NCI-H1417 treated with DMSO at 0.1 percent for 48 hours (cell line): ENCODE measurements around the gene FCHO1.

ENCODE experiments used
- DNase-seq: peaks from one replicate; lab custom pipeline; 2025; lab: John Stamatoyannopoulos, UW

The FCHO1 gene

DNA sequence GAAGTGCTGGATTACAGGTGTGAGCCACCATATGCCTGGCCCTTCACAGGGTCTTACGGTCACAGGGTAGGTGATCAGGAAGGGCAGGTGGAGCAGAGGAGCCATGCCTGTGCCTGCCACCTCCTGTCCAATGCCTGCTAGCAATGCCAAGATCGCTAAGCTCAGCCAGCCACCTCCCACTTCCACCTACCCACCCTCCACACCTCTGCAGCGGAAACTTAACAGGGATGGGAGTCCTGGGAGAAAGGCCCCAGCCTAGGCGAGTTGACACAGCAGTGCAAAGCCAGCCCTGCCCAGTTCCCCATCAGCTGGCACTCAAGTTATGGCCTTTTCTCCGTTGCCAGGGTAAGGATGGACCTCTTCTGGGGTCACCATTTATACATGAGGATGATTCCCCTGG, 15.9 kb upstream of the FCHO1 start:
- DNase-seq: no peak

GRCh38 chr19:17737690-17738153, 13.6 kb upstream of the FCHO1 start:
- DNase-seq: no peak

DNA sequence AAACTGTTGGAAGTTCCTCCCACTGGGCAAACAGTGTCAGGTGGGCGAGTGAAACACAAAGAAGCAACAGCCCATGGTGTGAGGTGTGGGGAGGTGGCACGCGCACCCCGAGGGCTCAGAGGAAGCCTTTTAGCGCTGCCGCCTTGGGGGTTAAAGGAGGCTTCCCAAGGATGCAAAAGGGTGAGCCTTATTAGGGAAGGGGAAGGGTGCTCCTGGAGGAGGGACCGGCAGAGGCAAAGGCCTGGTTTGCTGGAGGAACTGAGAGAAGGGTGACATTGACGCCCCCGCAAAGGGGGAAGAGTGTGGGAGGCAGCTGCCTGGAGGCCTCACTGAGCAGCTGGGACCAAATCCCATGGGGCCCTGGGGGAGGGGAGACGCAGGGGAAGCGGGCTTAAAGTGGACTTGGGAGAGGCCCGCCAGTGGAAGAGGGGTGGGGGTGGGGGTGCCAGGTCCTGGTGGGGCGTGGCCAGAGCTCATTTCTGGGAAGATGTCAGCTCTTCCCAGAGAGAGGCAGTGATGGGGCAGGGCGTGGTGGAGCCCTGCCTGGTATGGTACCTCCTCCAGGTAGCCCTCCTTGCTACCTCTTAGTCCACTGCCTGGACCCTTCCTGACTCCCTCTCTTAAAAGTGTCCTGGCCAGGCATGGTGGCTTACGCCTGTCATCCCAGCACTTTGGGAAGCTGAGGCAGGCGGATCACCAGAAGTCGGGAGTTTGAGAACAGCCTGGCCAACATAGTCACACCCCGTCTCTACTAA, 12.0 kb upstream of the FCHO1 start:
- DNase-seq: no peak

- no peak for DNase-seq
Measured at GRCh38 chr19:17741456-17741855, 9.8 kb upstream of the FCHO1 start.

- DNase-seq: no peak
Measured at GRCh38 chr19:17743874-17744580, 7.2 kb upstream of the FCHO1 start.

GRCh38 chr19:17747205-17748098, 3.8 kb upstream of the FCHO1 start:
- peak; percentile 67 for DNase-seq

DNA sequence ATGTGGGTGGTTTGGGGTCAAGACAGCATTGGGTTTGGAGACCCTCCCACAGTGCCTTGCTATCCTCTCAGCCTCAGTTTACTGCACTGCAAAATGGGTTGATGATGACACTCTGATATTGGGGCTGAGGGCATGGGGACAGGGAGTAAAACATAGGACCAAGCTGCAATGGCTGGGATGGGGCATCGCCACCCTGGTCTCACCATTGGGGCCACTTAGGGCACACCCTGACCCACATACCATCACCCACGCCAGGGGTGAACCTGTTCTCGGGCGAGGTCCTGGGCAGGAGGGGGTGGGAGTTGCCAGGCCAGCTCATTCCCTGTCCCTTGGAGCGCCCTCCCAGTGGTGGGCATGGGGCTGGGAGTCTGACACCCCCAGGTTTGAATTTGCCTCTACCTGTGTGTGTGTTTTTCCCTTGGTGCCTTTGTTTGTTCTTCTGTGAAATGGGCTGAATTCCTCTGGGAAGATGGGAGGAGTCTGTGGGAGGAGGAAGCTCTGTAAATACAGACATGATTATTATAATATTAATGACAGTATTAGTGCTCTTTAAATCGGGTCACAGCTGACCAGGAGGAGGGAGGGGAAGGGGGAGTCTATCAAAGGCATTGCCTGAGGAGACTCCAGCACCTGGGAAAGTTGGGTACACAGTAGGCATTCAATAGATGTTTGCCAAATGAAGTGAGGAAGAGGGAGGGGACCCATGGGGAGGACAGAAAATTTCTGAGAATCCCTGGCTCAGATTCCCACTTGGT, 2.2 kb upstream of the FCHO1 start:
- DNase-seq: no peak

DNA sequence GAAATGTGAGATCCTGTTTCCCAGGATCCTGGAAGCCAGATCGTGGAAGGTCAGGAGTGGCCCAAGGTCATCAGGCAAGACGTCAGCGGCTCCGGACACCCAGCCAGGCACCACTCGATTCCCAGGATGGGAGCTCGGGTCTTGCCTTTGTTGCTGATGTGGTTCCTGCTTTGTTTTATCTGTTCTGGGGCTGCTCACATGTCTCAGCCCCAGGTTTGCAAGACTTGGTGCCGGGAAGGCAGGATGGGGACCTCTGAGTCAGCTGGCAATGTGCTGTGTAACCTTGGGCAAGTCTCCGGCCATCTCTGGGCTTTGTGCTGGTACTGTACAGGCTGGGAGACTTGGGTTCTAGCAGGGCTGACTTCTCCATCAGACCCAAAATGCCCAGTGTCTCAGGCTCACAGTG, 1.4 kb upstream of the FCHO1 start:
- no peak for DNase-seq

GRCh38 chr19:17751912-17752273, 616 bp downstream of the FCHO1 start:
- no peak for DNase-seq

GRCh38 chr19:17752865-17753639, 1.8 kb downstream of the FCHO1 start:
- no peak for DNase-seq

- no peak for DNase-seq
Measured at GRCh38 chr19:17753976-17754375, 2.7 kb downstream of the FCHO1 start.

DNA sequence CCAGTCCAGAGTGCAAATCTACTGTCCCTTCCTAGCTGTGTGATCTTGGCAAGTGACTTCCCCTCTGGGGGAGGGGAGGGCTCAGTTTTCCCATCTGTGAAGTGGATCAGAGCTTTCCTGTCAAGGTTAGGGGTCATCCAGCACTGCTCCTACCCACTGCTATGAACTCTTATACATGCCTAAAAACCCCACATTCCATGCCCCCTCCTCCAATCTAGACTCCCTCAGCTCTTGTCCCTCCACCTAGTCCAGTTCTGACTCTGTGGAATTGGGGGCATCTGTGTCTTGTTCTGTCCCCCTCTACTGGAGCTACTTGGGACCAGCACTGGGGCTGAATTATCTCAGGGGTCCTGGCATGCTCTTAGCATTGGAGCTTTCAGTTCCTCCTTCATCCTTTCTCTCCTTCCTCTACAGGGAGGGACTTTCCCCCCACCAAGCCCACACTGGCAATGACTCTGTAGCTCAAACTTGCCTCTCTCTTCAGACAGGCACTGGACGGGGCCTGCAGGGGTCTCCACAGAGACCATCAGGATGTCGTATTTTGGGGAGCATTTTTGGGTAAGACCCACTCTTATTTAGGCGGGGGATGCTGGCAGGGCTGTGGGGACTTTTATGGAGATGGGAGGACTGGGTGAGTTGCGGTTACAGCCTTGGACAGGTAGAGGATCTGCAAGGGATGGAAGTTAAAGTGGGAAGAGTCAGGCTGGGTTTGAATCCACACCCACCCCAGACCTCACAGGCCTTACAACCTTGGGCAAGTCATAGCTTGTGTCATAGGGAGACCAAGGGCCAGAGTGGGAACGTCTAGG, 3.6 kb downstream of the FCHO1 start:
- DNase-seq: no peak

DNA sequence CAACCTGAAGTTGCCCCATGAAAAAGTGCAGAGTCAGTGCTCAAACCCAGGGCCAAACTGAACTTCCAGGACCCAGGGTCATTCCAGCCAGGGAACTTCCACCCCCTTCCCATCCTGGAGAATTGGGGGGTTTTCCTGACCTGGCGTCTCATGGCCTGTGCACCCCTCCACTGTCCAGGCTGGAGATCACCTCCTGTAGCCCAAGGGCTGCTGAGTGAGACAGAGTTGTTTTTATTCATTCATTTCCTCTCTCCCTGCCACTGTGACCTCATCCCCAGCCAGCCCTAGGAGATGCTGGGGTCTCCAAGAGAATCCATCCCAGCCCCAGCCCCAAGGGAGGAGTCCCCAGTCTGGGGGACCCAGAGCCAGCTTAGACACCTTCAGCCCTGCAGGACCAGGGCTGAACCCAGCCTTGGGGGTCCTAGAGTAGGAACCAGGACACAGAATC, 4.2 kb downstream of the FCHO1 start:
- DNase-seq: no peak

- DNase-seq: no peak
Measured at GRCh38 chr19:17755977-17756670, 4.8 kb downstream of the FCHO1 start.

GRCh38 chr19:17757125-17757524, 5.8 kb downstream of the FCHO1 start:
- DNase-seq: no peak

DNA sequence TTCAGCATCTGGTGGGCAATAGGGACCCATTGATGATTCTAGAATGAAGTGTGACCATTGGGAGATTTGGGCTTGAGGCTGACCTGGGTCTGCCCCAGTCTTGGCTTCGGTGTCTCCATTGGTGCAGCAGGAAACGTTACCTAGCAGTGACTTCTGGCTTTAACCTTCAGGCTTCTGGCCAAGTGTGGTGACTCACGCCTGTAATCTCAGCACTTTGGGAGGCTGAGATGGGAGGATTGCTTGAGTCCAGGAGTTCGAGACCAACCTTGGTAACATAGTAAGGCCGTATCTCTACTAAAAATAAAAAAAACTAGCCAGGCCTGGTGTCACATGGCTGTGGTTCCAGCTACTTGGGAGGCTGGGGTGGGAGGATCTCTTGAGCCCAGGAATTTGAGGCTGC, 7.2 kb downstream of the FCHO1 start:
- DNase-seq: no peak

GRCh38 chr19:17761148-17761547, 9.9 kb downstream of the FCHO1 start:
- DNase-seq: no peak

DNA sequence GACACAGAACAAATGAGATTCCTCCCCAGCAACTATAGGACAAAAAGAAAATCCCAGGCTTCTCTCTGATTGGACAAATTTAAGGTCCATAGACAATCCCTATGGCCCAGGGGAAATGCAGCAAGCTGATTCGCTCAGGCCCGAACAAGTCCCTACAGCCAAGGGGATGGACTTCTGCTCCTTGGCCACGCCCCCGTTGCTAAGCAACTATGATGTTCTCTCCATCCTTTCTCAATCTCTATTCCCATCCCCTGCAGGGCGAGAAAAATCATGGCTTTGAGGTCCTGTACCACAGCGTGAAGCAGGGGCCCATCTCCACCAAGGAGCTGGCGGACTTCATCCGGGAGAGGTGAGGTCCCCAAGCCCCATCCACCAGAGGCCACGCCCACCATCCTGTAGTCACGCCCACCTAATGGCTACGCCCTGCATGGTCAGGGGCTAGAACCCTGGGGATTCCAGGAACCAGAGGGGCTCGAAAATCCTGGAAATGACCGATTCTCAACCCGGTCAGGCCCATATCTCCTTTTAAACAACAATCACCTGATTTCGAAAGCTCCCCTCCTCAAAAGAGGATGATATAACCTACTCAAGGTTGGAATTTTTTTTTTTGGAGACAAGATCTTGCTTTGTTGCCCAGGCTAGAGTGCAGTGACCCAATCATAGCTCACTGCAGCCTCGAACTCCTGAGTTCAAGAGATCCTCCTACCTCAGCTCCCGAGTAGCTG, 11.4 kb downstream of the FCHO1 start:
- DNase-seq: no peak

GRCh38 chr19:17764348-17764747, 13.1 kb downstream of the FCHO1 start:
- no peak for DNase-seq
